PC-3 (cell line): ENCODE results near the gene DCAF8. TPM values are rescaled to one million over a fixed set of nuclear protein-coding genes. Genes with fewer than 3 reads are reported as not detected.
"Not testable (repeated sequence)": the region's sequence is repeated elsewhere in the genome, so short reads cannot be mapped to it uniquely, and the experiment has no call there.

Source experiments
- ATAC-seq: fragments of 200-7000 bp; cut with Tn5 transposase; 2 replicates; pipeline ENCODE4 v1.9.1; 2020; ENCODE audit warnings: mild to moderate bottlenecking, moderate library complexity
- BruUV-seq: library from RNA; stranded (reverse); fragments of 400-500 nt; replicated peaks from 2 replicates; lab custom pipeline; 2021; lab: Mats Ljungman, UMichigan
- CTCF ChIA-PET: fragments of 300-600 bp; sonication (Branson Sonifier 250); formaldehyde crosslinking; loops from one replicate; lab custom pipeline; 2022; ENCODE audit warnings: antibody characterized with exemption; lab: Charles Lee
- POLR2A ChIA-PET: fragments of 300-600 bp; sonication (Branson Sonifier 250); formaldehyde crosslinking; loops from one replicate; lab custom pipeline; 2022; ENCODE audit warnings: antibody characterized with exemption; ENCODE audit not compliant: unreplicated experiment; lab: Charles Lee
- DNase-seq: peaks from one replicate; pipeline ENCODE4 v3.0.0-alpha.2; 2015
- H2AFZ ChIP-seq: fragments of 300-600 bp; sonication (generic); 2 replicates; pipeline ENCODE4 v1.6.0; 2016; ENCODE audit warnings: antibody characterized with exemption, low read length
- H3F3A ChIP-seq: fragments of 300-600 bp; sonication (generic); one replicate; pipeline ENCODE4 v1.6.0; 2017; ENCODE audit warnings: antibody characterized with exemption, low read length, control low read depth, mild to moderate bottlenecking; ENCODE audit not compliant: unreplicated experiment
- H3K27ac ChIP-seq: fragments of 300-600 bp; sonication (generic); 2 replicates; pipeline ENCODE4 v1.5.1; 2016; ENCODE audit warnings: mild to moderate bottlenecking, low read length
- H3K27me3 ChIP-seq: fragments of 300-600 bp; sonication (generic); 2 replicates; pipeline ENCODE4 v1.6.1; 2016; ENCODE audit warnings: low read length, mixed read lengths
- H3K36me3 ChIP-seq: fragments of 300-600 bp; sonication (generic); 2 replicates; pipeline ENCODE4 v1.6.1; 2016; ENCODE audit warnings: low read depth, mixed run types, low read length, mixed read lengths
- H3K4me1 ChIP-seq: fragments of 300-600 bp; sonication (generic); 2 replicates; pipeline ENCODE4 v1.5.1; 2016; ENCODE audit warnings: low read length; ENCODE audit not compliant: insufficient read depth
- H3K4me2 ChIP-seq: fragments of 300-600 bp; sonication (generic); 2 replicates; pipeline ENCODE4 v1.6.0; 2016; ENCODE audit warnings: low read length
- H3K4me3 ChIP-seq: fragments of 300-600 bp; sonication (generic); 2 replicates; pipeline ENCODE4 v1.5.1; 2016; ENCODE audit warnings: mild to moderate bottlenecking, low read length, mixed read lengths
- H3K79me2 ChIP-seq: fragments of 300-600 bp; sonication (generic); 2 replicates; pipeline ENCODE4 v1.6.1; 2017; ENCODE audit warnings: low read length, mixed read lengths
- H3K9ac ChIP-seq: fragments of 300-600 bp; sonication (generic); 2 replicates; pipeline ENCODE4 v1.6.0; 2016; ENCODE audit warnings: mild to moderate bottlenecking, low read length
- H3K9me2 ChIP-seq: fragments of 300-600 bp; sonication (generic); replicated peaks from 2 replicates; pipeline ENCODE4 v1.6.1; 2016; ENCODE audit warnings: mixed run types, low read length, mixed read lengths
- H3K9me3 ChIP-seq: fragments of 300-600 bp; sonication (generic); 2 replicates; pipeline ENCODE4 v1.6.1; 2016; ENCODE audit warnings: low read length, mixed read lengths
- H4K20me1 ChIP-seq: fragments of 300-600 bp; sonication (generic); 2 replicates; pipeline ENCODE4 v1.6.1; 2016; ENCODE audit warnings: low read length, mixed read lengths
- EZH2 ChIP-seq: fragments of 300-600 bp; sonication (generic); IDR thresholded peaks from one replicate; pipeline ENCODE4 v1.6.1; 2017; ENCODE audit warnings: antibody characterized with exemption, mild to moderate bottlenecking, low read length; ENCODE audit not compliant: unreplicated experiment
- EZH2phosphoT487 ChIP-seq: fragments of 300-600 bp; sonication (generic); IDR thresholded peaks from 2 replicates; pipeline ENCODE4 v1.6.1; 2018; ENCODE audit warnings: mild to moderate bottlenecking, antibody characterized with exemption, low read length, borderline replicate concordance
- intact Hi-C: fragments of 100-400 bp; cut with micrococcal nuclease; formaldehyde crosslinking; loops from 2 replicates; pipeline ENCODE4 v1.9.0; 2023
- total RNA-seq: library from RNA; depleted of rRNA; stranded (reverse); fragments of >200 nt; gene quantifications from 2 replicates; pipeline ENCODE4 v1.2.3, GENCODE V29; 2014
- TF ChIP-seq, protein P1 (sequence below): fragments of 300-600 bp; sonication (generic); conservative IDR thresholded peaks from 2 replicates; pipeline ENCODE4 v1.5.1; 2017; ENCODE audit warnings: antibody characterized with exemption, low read depth, mild to moderate bottlenecking, low read length

DCAF8 gene
- total RNA-seq, 1 experiment from 2014 or later: 122 TPM

DNA sequence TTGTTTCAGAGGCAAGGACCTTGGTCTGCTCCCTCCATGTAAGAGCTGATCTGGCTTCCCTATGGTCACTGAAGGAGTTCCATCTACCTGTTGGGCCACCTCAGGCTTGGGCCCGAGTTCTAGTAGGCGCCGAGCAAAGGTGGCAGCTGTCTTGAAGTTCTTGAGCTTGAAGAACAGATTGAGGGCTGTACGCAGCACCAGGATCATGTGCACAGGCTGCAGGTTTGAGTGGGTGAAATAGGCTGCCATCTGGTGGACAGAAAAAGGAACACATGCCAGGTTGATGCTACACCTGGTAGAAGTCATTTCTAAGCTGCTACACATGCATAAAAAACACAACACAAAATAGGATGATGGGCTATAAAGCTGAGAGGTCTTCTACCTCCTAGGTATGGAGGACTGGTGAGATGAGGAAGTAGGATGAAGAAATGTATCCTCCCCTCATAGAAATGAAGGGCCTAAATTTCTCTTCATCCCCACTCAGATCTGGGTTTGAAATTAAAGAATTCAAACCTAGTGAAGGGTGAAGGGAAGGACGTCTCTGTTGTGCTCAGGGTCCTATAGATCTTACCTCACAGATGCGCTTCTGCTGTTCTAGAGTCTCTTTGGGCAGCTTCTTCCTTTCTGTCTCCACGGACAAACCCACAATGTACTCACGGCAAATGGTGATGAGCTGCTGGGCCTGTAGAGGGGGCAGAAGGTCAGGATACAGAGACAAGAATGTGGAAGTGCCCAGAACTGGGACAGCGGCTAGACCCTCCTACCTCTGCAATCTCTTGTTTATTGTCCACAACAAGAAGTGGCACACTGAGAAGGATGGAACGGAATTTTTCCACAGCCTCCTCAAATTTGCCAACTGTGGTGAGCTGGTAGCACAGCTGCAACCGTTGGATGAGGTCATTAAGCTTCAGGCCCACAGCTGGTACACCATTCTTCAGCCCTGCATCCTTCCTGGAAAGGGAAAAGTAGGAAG is 29.2 kb upstream of the DCAF8 start:
- H2AFZ ChIP-seq: no peak overlapping the region
- no peak overlapping the region for H3K4me3 ChIP-seq
- H3K9me3 ChIP-seq: no peaks in the 10 kb centered on the region
- H3K9me2 ChIP-seq: no peaks in the 10 kb centered on the region
- no peak overlapping the region for H3K27ac ChIP-seq
- no peaks in the 10 kb centered on the region for H3F3A ChIP-seq
- ATAC-seq (peak; percentile 87), DNase-seq (peak; percentile 80)
- CTCF ChIA-PET: interaction anchor here (0.6 to 2.4 kb wide), 16 partner anchors 13 to 1159 kb away, joined by 3 to 35 read pairs (median 6); partner anchors contain the start of genes DCAF8 and NHLH1
- H3K9ac ChIP-seq: no peak overlapping the region
- no peaks in the 10 kb centered on the region for H3K79me2 ChIP-seq
- BruUV-seq: no TSS peak
- peaks cover 73% of the 10 kb centered on the region for H3K36me3 ChIP-seq
- POLR2A ChIA-PET: interaction anchor here (0.5 kb wide), 1 partner anchor 1281 kb away, joined by 4 read pairs; no protein-coding TSS in a partner anchor
- no peak overlapping the region for H3K4me2 ChIP-seq
- H3K4me1 ChIP-seq: peaks cover 4% of the 10 kb centered on the region; the same call in 1 of the 2 replicates
- no peaks in the 10 kb centered on the region for H4K20me1 ChIP-seq
- TF ChIP-seq, protein P1, sequence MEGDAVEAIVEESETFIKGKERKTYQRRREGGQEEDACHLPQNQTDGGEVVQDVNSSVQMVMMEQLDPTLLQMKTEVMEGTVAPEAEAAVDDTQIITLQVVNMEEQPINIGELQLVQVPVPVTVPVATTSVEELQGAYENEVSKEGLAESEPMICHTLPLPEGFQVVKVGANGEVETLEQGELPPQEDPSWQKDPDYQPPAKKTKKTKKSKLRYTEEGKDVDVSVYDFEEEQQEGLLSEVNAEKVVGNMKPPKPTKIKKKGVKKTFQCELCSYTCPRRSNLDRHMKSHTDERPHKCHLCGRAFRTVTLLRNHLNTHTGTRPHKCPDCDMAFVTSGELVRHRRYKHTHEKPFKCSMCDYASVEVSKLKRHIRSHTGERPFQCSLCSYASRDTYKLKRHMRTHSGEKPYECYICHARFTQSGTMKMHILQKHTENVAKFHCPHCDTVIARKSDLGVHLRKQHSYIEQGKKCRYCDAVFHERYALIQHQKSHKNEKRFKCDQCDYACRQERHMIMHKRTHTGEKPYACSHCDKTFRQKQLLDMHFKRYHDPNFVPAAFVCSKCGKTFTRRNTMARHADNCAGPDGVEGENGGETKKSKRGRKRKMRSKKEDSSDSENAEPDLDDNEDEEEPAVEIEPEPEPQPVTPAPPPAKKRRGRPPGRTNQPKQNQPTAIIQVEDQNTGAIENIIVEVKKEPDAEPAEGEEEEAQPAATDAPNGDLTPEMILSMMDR: peak; percentile 92
- TF ChIP-seq EZH2: no peak
- no peak for TF ChIP-seq EZH2phosphoT487
- intact Hi-C loops: loop anchor here (1.0 kb wide), 1 partner anchor 98 kb away; no protein-coding TSS in a partner anchor
- no peaks in the 10 kb centered on the region for H3K27me3 ChIP-seq

DNA sequence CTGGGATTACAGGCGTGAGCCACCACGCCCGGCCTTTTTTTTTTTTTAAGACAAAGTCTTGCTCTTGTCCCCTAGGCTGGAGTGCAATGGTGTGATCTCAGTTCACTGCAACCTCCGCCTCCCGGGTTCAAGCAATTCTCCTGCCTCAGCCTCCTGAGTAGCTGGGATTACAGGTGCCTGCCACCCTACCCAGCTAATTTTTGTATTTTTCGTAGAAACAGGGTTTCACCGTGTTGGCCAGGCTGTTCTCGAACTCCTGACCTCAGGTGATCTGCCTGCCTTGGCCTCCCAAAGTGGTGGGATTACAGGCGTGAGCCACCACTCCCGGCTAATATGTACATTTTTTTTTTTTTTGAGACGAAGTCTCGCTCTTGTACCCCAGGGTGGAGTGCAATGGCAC is 25.4 kb upstream of the DCAF8 start:
- BruUV-seq, POLR2A ChIA-PET, H3K9ac ChIP-seq, H3K9me2 ChIP-seq, H3K4me2 ChIP-seq, intact Hi-C loops, H2AFZ ChIP-seq, H3K27ac ChIP-seq, H4K20me1 ChIP-seq, H3K27me3 ChIP-seq, H3K9me3 ChIP-seq, ATAC-seq, DNase-seq, H3K4me3 ChIP-seq, H3F3A ChIP-seq: not testable (repeated sequence)
- H3K79me2 ChIP-seq: peaks cover 20% of the 10 kb centered on the region
- H3K36me3 ChIP-seq: peaks cover 39% of the 10 kb centered on the region
- CTCF ChIA-PET: interaction anchor here (0.9 kb wide), 1 partner anchor 25 kb away, joined by 7 read pairs; the partner anchor contains the start of gene DCAF8
- H3K4me1 ChIP-seq: peaks cover 18% of the 10 kb centered on the region

DNA sequence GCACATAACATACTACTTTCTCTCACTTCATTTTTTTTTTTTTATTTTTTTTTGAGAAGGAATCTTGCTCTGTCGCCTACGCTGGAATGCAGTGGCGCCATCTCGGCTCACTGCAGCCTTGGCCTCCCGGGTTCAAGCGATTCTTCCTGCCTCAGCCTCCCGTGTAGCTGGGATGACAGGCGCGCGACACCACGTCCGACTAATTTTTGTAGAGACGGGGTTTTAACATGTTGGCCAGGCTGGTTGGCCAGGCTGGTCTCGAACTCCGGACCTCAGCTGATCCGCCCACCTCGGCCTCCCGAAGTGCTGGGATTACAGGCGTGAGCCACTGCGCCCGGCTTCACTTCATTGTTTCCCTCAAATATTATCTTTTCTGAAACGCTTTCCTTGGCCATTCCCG is 23.2 kb upstream of the DCAF8 start:
- H3K79me2 ChIP-seq: peaks cover 20% of the 10 kb centered on the region
- H3K9ac ChIP-seq: peak overlapping the region; percentile 93; the same call in 1 of the 2 replicates
- intact Hi-C loops: loop anchor here (1.0 to 2.0 kb wide), 3 partner anchors 23 to 187 kb away; partner anchors contain the start of genes DCAF8 and IGSF8
- CTCF ChIA-PET: no interaction called here
- no peak for DNase-seq
- H2AFZ ChIP-seq: peak overlapping the region; percentile 84; the same call in 1 of the 2 replicates
- no TSS peak for BruUV-seq
- no peaks in the 10 kb centered on the region for H3K9me2 ChIP-seq
- H3K27me3 ChIP-seq: no peaks in the 10 kb centered on the region
- no peak overlapping the region for H3K27ac ChIP-seq
- peaks cover 18% of the 10 kb centered on the region for H3K4me1 ChIP-seq
- no peaks in the 10 kb centered on the region for H3K9me3 ChIP-seq
- ATAC-seq: no peak
- no peaks in the 10 kb centered on the region for H4K20me1 ChIP-seq
- no peaks in the 10 kb centered on the region for H3F3A ChIP-seq
- peaks cover 32% of the 10 kb centered on the region for H3K36me3 ChIP-seq
- H3K4me2 ChIP-seq: peak overlapping the region; percentile 91
- H3K4me3 ChIP-seq: peak overlapping the region; percentile 93
- TF ChIP-seq, protein P1: no peak
- TF ChIP-seq EZH2phosphoT487 (no peak), EZH2 (no peak)
- POLR2A ChIA-PET: no interaction called here
